Hepatocyte (in vitro differentiated cells): ENCODE measurements around the gene RERG.

Experiments used
- EZH2 ChIP-seq: fragments of 200-600 bp; sonication (generic); IDR thresholded peaks from 2 replicates; pipeline ENCODE4 v1.6.1; 2016; ENCODE audit warnings: antibody characterized with exemption, mild to moderate bottlenecking, borderline replicate concordance
- EZH2phosphoT487 ChIP-seq: fragments of 200-600 bp; sonication (generic); IDR thresholded peaks from one replicate; pipeline ENCODE4 v1.6.1; 2018; ENCODE audit warnings: antibody characterized with exemption, mild to moderate bottlenecking, low read depth, moderate library complexity; ENCODE audit not compliant: unreplicated experiment, severe bottlenecking
- TF ChIP-seq, protein P1 (sequence below): fragments of 200-600 bp; sonication (generic); IDR thresholded peaks from 2 replicates; pipeline ENCODE4 v1.5.1; 2016; ENCODE audit warnings: antibody characterized with exemption, mild to moderate bottlenecking; ENCODE audit not compliant: poor library complexity

DNA sequence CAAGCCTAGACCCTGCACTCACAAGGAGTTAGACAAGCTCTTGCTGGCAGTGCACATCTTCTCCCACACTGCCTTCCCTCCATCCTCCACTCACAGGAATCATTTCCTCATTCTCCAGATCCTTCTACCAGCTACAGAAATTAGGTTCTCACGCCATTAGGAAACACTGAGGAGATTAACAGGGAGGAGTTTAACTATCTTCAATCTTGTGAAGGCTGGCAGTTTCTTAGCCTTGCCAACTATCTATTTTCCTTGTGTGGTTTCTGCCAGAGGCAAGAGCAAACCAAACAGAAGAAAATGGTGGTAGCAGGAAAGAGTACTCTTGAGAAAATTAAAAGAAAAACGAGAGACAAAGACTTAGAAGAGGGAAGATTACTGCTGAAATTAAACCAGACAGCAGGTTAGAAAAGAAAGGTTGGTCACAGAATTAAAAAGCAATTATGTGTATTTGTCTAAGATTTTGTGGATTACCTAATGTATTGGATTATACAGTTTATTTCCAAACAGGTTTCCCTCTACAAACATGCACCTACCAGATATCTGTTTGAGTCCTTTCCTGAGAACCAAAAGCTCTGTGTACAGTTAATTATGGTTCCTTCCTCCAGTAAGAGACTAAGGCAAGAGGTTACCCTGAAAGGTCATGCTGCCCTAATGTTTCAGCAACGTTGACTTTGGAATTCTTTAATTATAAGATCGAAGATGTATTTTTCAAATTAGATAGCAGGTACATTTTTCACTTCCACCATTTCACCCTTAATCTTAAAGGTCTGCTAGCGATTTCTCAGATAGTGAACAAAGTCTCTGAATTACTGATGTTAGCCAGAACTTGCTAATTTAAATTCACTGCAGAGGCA, 5.0 kb downstream of the RERG start:
- TF ChIP-seq, protein P1, sequence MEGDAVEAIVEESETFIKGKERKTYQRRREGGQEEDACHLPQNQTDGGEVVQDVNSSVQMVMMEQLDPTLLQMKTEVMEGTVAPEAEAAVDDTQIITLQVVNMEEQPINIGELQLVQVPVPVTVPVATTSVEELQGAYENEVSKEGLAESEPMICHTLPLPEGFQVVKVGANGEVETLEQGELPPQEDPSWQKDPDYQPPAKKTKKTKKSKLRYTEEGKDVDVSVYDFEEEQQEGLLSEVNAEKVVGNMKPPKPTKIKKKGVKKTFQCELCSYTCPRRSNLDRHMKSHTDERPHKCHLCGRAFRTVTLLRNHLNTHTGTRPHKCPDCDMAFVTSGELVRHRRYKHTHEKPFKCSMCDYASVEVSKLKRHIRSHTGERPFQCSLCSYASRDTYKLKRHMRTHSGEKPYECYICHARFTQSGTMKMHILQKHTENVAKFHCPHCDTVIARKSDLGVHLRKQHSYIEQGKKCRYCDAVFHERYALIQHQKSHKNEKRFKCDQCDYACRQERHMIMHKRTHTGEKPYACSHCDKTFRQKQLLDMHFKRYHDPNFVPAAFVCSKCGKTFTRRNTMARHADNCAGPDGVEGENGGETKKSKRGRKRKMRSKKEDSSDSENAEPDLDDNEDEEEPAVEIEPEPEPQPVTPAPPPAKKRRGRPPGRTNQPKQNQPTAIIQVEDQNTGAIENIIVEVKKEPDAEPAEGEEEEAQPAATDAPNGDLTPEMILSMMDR = no peak
- TF ChIP-seq EZH2 (no peak), EZH2phosphoT487 (no peak)
